Kasumi-1 (cell line): ENCODE results near the gene EYA4.

ENCODE experiments used
- DNase-seq, 2 experiments: peaks; one replicate each; lab custom pipeline; 2025; lab: John Stamatoyannopoulos, UW

Gene EYA4

GRCh38 chr6:133399426-133399825 is 158.3 kb downstream of the EYA4 start:
- DNase-seq, result no peak

- DNase-seq, result no peak
Measured at GRCh38 chr6:133404151-133404550, 163.0 kb downstream of the EYA4 start.

- DNase-seq, result no peak
Measured at GRCh38 chr6:133404728-133405127, 163.6 kb downstream of the EYA4 start.

- DNase-seq, result no peak
Measured at GRCh38 chr6:133407320-133408100, 166.4 kb downstream of the EYA4 start.

DNA sequence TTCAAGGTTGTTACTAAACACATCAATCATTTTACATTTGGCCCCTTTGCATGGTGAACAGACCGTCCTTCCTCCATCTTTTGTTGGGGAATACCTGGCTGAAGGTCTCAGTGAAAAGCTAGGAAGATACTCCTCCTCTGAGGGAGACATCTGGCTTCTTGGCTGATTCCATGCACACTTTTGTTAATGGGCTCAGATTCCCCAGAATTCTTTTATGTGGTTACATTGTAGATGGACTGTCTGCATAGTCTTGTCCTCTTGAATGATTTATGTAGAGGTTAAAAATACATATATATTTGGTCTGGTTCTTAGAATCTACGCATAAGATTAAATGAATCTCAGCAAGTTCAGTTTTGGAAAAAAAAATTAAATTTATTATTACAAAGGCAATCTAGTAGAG is 167.0 kb downstream of the EYA4 start:
- DNase-seq, result no peak

DNA sequence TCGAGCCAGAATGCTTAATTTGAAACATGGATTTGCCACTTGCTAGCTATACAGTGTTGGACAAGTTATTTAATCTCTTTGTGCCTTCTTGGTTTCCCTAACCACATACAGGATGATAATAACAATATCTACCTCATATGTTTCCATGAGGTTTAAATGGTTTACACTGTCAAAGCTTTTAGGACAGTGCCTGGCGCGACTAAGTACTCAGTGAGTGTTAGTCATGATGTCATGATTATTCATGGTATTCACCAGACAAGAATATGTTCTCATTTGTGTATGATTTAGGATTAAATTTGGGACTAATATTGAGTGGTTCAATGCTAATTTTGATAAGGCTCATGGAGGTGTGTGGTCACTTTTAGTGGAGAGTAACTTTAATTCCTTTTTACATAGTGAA is 167.4 kb downstream of the EYA4 start:
- DNase-seq, result no peak

- DNase-seq, result no peak
Measured at GRCh38 chr6:133410638-133411435, 169.7 kb downstream of the EYA4 start.

DNA sequence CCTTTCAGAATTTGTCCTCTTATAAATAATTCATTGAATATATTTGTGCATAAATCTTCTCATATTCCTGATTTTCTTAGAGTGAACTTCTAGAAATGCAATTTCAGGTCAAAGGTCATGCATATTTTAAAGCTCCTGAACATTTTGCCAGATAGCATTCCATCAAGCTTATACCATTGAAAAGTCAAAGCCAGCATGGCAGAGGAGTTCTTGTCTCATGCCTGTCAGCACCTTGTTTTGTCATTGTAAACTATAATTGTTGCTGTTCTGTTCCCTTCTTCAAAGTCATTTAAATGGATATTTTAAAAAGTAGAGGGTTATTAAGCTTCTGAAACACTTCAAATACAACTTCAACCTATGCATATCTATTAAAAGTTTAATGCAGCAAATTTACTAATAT is 170.6 kb downstream of the EYA4 start:
- no peak for DNase-seq

DNA sequence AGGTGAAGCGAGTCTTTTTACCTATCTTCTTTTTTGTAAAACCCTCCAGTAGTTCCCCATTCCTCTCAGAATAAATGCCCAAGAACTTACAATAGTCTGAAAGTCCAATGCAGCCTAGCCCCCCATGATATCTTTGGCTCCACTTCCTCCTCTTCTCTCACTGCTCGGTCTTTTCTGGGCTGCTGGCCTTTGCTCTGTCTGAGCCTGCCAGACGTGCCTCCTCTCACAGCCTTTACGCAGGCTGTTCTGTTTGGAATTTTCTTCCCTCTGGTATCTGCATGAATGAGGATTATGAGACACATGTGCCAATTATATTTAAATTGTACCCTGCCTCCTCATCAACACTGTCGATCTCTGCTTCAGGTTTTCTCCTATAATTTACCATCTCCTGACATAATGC is 174.1 kb downstream of the EYA4 start:
- no peak for DNase-seq

DNA sequence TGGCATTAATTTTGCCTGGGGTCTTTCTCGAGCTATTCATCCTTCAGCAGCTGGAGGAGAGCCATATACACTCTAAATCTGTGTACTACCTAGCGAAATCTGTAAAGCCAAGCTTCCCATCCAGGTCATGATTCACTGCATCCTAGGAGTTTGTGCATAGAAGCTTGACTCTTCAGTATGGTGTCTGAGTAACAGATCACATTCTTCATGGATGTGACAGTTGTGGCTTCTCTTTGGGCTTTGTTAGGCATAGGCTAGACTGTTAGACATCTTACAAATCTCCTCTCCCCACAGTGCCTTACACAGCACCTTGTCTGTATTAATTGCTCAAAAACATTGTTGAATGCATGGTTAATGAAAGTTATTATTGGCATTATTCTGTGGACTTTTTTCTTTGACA is 177.0 kb downstream of the EYA4 start:
- no peak for DNase-seq

DNA sequence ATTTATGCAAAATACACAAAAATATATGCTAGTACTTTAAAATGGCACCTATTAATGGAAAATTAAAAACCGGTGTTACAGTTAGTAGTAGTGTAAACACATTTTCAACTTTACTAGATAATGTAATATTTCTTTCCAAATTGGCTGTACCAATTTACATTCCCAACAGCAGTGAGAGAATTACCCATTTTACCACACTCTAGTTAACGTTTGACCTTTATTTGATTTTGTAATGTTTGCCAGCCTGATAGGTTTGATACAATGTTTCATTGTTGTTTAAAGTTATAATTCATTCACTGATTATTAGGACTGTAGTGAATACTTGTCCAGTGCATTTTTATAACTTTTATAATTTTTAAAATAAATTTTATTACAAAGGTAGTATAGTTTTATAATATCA is 182.1 kb downstream of the EYA4 start:
- no peak for DNase-seq

DNA sequence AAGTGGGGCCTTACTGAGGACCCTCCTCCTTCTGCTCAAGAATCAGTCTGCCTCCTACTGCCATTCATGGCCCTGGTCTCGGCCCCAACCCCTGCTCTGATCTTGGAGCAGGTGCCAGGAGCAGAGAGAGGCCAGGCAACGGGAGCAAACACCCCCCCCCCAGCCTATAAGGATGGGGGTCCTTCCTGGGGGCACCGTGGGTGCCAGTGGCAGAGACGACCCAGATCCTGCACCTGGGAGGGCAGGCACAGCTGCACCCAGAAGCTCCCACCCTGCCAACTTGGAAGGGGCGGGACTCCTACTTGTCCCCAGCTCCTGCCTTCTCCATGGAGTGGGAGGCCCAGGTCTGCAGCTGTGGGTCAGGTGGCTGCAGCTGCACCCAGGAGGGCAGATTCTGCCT is 183.2 kb downstream of the EYA4 start:
- DNase-seq, result no peak

- DNase-seq, result no peak
Measured at GRCh38 chr6:133426038-133426437, 184.9 kb downstream of the EYA4 start.

DNA sequence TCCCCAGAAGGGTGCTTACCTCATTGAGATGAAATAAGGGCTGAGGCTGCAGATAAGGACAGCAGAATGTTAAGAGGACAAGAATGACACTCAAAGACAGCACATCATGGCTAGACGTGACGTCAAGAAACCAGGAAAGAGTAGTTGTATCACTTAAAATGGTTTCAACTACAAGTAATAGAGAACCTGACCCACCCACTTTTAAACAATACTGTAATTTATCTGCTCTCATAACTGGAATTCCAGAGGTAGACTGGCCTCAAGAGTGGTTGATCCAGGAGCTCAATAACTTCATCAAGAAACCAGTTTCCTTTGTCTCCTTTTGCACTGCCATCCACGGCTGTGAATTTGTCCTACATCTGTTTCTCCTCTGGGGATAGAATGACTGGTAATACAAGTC is 187.1 kb downstream of the EYA4 start:
- DNase-seq, result no peak

GRCh38 chr6:133430530-133430929 is 189.4 kb downstream of the EYA4 start:
- DNase-seq, result no peak

- no peak for DNase-seq
Measured at GRCh38 chr6:133431031-133431430, 189.9 kb downstream of the EYA4 start.

GRCh38 chr6:133432021-133432989 is 191.1 kb downstream of the EYA4 start:
- no peak for DNase-seq

DNA sequence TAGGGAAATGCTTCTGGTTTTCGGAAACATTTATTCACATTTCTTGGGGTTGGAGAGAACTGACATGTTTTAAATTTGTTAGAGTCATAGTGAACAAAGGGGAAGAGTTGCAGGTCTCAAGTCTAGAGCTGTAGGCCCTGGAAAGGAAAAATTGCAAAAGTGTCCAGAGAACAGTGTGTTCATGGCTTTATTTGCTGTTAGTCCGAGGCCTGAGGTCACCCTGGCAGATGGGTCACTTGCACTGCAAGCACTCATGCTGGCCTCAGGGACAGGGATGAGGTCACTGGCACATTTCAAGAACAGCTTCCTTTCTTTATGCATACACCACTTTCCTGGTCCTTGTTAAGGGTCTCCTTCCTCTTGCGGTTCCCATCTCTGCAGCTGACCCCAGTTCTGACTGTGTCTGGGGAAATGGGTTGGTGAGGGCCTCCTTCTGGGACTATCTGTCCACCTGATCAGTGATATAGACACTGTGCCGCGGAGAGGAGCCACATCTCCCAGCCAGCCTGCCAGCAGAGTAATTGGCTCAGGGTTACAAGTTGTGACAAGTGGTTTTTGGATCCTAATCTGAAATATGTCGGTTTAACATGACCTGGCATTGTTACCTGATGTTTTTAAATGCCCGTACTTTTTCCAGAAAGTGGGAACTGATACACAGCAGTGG is 194.0 kb downstream of the EYA4 start:
- DNase-seq, result no peak

- DNase-seq, result no peak
Measured at GRCh38 chr6:133436652-133437051, 195.5 kb downstream of the EYA4 start.

DNA sequence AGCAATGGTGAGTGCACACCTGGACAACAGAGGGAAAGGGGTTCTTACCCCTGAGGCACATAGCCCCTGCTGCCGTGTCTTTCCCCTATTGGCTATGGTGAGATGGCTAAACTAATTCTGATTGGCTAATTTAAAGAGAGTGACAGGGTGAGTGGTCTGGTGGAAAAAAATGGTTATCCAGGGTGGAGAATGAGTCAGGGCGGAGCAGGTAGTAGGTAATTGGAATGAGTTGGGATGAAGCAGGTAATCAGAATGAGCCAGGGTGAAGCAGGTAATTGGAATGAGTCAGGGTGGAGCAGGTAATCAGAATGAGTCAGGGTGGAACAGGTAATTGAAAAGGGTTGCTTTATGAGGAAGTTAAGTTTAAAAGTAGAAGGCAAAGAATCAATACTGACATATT is 200.3 kb downstream of the EYA4 start:
- no peak for DNase-seq

DNA sequence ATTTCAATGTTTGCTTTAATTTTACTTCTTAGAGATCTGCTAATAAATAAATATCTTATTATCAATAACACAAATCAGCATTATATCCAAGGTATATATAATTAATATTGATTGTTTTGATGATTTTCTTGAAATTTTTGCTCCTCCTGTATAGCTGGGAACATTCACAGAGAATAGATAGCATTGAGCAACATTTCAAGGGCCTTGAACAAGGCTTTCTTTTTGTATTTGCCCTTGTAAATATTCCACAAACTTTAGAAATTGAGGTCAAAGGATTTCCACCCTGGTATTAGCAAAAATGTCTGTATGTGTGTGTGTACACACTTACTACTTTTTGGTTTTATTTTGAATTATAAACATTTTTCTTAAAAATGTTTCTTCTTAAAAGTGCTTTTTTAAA is 205.6 kb downstream of the EYA4 start:
- DNase-seq, result no peak

GRCh38 chr6:133447924-133448323 is 206.8 kb downstream of the EYA4 start:
- DNase-seq, result no peak
